NCI-H748 (cell line): ENCODE data around the gene KLK5.

Experiments used
- DNase-seq: peaks from one replicate; lab custom pipeline; 2025; ENCODE audit not compliant: unreplicated experiment; lab: John Stamatoyannopoulos, UW

Gene KLK5

DNA sequence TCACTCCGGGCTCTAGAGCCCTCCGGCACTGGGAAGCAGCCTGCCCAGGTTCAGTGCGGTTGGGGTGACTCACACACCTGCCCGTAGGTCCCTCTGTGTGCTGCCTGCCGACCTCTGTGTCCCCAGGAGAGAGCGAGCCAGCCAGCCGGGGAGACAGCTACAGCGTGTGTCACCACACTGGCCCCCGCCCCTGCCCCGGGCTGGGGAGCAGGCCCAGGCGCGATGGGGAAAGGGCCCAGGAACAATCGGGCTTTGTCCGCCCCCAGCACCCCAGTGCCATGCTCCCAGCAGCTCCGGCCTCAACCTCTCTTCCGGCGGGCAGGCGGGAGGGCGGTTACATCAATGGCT is 16.5 kb upstream of the KLK5 start, which contains the start of gene KLK6:
TSS of gene KLK6 (minus strand) at position 179 of the 348 bp plus-strand sequence. CDS start 1,487 bp downstream, outside the sequence.
- no peak for DNase-seq

DNA sequence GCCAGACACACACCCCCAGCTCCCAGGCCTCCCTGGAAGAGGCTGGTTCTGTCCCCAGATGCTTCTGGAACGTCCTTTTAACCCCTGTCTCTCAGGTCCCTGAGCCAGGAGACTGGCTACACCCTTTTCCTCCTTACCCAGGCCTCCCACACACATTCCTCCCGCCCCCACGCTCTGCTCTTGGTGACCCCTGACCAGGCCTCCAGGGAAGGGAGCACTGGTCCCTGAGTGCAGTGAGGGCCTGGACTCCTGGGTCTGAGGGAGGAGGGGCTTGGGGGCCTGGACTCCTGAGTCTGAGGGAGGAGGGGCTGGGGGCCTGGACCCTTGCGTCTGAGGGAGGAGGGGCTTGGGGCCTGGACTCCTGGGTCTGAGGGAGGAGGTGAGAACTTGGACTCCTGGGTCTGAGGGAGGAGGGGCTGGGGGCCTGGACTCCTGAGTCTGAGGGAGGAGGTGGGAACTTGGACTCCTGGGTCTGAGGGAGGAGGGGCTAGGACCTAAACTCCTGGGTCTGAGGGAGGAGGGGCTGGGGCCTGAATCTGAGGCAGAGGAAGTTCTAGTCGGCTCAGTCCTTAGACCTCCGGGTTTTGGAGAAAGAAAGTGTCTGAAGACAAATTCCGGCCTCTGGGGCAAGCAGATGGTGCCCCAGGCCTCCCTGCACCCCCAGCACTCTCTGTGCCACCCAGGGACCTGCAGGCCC is 16.0 kb upstream of the KLK5 start:
- DNase-seq = no peak

DNA sequence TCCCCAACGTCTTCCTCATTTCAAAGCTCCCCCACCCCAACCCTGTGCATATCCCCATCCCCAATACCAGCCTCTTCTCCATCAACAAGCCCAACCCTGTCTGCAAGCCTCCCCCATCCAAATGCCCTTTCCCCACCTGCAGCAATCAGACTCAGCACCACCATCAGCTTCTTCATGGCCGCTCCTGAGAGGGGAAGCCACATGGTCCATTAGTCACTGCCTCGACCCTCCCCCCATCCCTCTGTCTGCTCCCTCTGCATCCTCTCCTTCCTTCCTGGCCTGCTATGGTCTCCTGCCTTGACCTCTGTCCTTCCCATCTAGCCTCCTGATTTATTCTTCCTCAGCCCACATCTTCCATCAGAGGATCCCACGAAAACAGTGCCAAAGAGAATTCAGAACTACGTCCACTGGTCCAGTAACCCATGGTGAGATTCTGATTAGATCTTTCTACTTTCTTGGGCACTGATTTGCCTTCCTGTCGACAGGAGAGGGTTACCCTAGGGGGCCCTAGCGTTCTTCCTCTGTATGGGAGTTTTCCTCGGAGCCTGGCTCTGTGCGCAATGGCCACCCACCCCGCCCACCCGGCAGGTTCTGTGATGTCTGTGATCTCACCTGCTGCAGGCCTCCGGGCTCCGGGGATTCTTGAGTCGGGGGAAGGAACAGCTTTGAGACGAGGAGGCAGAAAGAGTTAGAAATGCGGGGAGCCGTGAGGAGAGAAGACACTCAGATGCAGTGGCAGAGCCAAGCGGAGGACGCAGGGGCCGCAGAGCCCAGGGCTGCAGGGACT is 15.3 kb upstream of the KLK5 start:
- no peak for DNase-seq

DNA sequence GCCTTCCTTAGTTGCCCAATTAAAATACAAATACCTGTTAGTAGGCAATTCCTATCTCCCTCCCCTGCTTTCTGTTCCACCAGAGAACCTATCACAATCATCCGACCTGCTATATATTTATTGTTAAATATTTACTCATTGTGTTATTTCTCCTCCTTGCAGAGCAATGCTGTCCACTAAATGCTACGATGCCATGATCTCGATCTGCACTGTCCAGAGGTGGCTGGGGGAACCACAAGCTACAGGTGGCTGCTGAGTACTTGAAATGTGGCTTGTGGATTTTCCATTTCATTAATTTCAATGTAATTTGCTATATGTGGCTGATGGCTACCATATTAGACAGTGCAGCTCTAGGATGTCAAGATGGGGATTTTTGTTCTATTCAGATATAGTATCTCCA is 11.4 kb upstream of the KLK5 start:
- no peak for DNase-seq

DNA sequence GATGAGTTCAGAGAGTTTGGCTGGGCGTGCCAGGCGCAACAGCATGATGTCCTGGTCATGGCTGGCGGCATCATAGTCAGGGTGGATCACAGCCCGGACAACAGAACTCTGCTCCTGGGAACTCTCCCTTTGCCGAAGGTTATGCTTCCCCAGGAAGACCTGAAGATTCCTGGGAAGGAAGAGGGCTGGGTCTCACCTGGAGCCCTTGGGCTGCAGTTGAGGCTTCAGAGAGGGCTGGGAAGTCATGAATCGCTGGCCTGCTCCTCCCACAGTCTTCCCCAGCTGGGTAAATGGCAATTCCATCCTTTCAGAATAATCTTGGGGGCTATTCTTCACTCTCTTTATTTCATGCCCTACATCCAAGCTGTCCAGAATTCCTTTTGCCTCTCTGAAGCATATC is 10.5 kb upstream of the KLK5 start:
- no peak for DNase-seq

DNA sequence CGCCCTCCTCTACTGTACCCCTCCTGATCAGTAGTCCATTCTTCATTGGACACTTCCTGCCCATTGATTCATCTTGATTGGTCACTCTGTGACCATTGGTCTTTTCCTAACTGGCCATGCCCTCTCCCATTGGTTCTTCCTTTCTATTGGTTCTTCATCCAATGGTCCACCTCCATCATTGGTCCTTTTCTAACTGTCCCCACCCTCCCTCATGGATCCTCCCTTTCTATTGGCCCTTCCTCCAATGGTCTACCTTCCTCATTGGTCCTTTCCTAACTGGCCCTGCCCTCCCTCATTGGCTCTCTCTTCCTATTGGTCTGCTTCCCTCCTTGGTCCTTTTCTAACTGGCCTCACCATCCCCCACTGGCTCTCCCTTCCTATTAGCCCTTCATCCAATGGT is 9.4 kb upstream of the KLK5 start:
- no peak for DNase-seq

DNA sequence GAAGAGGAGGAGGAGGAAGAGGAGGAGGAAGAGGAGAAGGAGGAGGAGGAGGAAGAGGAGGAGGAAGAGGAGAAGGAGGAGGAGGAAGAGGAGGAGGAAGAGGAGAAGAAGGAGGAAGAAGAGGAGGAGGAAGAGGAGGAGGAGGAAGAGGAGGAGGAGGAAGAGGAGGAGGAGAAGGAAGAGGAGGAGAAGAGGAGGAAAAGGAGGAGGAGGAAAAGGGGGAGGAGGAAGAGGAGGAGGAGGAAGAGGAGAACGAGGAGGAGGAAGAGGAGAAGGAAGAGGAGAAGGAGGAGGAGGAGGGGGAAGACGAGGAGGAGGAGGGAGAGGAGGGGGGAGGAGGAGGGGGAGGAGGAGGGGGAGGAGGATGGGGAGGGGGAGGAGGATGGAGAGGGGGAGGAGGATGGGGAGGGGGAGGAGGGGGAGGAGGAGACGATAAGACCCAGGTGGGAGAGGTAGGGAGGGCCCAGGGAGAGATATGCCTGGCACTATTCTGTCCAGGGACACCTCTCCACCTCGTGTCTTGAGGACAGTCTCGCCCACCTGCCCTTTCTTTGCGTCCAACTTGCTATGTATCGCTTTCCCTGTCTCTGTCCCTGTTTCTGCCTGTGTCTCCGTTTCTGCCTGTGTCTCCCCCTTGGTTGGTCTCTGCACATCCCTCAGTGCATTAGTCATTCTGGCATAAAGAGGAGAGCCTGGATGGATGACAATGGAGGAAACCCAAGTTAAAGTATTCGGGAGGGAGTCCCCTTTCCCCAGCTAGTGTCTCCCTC is 7.1 kb upstream of the KLK5 start:
- DNase-seq = no peak

DNA sequence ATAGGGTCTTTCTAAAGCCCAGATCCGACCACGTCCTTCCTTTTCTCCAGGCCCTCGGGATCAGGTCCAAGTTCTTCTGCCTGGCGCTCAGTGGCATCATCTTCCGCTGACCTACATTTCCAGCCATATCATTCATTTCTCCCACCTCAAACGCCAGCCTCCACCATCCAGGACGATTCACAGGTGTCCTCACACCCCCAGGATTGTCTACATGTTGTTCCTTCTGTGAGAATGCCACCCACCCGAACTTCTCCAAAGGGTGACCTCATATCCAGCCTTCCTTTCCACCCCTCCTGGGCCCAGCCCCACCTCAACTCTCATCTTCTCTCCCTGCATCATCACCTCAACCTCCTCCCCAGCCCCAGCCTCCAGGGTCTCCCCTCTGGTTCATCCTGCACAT is 4.7 kb upstream of the KLK5 start:
- no peak for DNase-seq

DNA sequence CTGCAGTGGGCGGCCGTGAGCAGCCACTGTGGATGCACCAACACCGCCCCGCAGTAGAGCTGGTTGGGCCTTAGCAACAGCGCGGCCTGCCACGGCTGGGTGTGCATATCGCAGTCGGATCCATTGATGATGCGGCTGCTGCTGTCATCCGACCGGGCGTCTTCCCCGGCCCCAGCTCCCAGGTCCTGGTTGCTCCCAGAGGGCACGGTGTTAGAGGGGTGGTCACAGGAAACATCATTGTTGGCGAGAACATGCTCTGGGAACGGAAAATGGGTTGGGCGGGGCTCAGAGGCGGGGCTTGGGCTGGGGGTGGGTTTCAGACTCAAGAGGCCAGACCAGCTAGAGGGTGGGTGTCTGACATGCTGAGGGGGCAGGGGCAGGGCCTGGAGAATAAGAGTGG is 3.0 kb downstream of the KLK5 start:
- no peak for DNase-seq

DNA sequence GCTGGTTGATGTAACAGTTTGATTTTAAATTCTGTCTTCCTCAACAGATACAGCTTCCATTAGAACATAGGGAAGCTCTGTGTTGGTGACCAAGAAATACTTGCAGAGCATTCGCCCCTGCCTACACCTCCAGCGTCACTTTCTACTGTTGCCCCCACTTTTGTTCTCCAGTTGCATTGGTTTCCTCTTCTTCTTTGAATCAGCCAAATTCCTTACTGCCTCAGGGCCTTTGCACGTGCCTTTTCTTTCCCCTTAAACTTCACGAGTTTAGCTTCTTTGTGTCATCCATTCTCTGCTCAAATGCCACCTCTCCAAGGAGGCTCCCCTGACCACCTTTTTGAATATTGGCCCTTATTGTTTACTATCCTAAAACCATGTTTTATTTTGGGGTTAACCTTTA is 5.7 kb downstream of the KLK5 start:
- DNase-seq = no peak

DNA sequence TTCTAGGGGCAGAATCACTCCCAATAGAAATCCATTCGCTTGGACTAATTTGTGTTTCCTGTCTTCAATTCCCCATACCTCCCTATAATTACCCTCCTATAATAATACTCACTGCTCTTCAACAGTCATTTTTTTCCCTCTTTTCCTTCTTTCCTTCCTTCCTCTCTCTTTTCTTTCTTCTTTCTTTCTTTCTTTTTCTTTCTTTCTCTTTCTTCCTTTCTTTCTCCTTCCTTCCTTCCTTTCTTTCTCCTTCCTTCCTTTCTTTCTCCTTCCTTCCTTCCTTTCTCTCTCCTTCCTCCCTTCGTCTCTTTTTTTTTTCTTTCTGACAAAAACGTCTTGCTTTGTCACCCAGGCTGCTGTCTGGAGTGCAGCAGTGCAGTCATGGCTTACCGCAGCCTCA is 8.0 kb downstream of the KLK5 start:
- DNase-seq = no peak

DNA sequence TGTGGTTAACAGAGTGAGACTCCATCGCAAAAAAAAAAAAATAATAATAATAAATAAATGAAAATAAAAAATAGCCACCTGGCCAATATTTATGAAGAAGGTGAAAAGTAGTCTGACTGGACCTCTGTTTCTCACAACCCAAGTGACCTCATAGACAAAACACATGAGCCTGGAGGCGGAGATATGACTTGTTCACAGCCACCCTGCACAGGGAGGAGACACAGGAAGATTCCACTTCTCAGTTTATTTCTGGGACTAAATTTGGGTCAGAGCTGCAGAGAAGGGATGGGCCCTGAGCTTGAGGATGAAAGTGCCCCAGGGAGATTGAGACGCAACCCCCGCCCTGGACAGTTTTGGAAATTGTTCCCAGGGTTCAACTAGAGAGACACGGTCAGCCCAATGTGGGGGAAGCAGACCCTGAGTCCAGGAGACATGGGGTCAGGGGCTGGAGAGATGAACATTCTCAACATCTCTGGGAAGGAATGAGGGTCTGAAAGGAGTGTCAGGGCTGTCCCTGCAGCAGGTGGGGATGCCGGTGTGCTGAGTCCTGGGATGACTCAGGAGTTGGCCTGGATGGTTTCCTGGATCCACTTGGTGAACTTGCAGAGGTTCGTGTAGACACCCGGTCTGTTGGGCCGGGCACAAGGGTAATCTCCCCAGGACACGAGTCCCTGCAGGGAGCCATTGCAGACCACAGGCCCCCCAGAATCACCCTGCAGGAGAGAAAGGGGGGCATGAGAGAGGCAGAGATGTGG is 9.6 kb downstream of the KLK5 start:
- DNase-seq = no peak

DNA sequence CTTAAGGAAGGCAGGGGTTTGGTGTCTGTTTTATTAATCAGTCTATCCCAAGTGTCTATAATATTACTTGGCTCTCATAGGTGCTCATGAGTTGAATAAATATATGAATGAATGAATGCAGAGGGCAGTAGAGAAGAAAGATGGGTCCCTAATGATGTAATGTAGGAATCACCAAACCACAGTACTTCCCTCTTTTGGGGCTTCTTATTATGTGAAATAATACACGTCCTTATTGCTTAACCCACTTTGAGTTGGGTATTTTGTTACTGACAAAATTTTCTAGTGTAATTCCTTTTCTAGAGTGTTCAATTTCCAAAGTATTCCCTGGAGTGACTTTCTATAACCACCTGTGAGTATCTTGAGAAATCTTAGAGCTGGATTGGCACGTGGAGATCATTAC is 13.2 kb downstream of the KLK5 start:
- DNase-seq = no peak

DNA sequence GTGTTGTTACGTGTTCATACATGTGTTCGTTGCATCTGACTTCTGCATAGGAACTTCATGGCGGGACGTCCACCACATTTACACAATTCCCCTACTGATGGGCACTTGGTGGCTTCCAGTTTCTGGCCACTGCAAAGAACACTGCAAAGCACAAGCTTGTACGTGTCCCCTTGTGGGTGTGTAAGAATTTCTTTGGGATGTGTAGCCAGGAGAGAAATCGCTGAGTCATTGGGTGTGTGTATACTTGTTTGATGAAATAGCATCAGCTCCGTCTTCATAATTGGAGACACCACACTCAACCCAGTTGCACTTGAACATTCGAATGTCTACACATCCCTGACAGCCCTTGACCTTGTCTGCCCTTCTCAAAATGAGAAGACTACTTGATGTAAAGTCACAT is 19.2 kb downstream of the KLK5 start:
- DNase-seq = no peak

DNA sequence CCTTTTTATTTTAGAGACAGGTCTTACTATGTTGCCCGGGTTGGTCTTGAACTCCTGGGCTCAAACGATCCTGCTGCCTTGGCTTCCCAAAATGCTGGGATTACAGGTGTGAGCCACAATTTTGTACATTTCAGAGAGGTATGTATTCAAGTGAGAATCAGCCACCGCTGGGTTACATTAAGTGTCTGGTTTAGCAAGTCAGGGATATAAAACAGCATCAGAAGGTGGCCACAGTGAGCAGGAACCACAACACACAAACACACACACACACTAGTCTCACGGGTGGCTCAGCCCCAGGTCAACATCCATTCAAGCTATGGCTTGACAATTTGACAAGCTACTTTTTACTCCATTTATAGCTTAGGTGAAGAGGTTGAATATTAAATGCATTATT is 20.2 kb downstream of the KLK5 start:
- DNase-seq = no peak

DNA sequence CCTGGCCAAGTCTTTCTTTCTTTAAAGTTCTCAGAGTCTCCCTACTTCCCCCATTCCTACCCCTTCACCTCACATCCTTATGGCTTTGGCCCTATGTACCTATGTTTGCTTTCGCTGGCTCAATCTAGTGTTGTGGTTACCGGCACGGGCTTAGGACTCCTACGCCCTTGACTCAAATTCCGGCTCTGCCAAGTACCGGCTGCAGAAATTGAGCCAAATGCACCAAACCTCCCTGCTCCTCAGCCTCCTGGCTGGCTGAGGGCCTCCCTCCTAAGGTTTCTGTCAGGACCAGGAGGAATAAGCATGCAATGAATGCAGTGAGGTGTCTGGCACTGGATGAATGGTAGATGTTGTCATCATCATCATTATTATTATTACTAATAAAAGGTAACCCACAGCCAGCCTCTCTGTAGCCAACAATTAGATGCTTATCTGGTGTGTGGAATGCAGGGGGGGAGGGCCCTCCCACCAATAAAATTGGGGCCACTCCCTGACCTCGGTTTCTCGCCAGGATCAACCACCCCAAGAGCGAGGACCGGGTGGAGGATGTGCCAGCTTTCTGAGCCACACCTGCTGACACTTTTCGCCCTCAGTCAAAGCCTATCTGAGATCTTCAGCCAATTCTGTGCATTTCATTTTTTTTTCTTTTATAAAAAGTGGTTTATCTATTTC is 20.7 kb downstream of the KLK5 start:
- DNase-seq = no peak

DNA sequence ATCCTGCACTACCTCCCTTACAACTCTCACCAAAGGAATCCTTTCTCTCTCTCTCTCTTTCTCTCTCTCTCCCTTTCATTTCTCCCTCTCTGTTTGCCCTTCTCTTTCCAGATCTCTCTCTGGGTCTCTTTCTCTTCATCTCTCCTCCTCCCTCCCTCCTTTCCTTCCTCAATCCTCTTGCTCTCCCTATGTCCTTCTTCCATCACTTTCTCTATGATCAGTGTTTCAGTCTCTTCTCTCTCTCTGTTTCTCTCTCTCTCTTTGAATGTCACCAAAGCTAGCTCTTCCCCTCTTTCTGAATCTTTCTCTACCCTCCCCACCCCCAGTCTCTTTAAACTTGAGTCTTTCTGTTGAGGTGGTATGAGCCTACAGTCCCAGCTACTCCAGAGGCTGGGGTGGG is 21.8 kb downstream of the KLK5 start:
- no peak for DNase-seq

DNA sequence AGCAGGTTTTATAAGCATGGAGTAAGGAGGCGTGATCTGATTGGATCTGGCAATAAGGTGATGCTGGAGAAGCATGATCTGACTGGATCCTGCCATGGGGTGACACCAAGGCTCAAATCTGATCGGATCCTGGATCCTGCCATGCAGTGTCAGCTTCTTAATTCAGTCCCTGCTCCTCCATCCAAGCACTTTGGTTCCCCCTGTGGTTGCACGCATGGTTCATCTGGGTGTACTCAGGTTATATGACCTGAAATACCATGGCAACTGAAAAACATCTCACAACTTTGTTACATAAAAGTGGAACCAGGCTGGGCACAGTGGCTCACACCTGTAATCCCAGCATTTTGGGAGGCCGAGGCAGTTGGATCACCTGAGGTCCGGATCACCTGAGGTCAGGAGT is 24.0 kb downstream of the KLK5 start:
- peak; percentile 54 for DNase-seq

DNA sequence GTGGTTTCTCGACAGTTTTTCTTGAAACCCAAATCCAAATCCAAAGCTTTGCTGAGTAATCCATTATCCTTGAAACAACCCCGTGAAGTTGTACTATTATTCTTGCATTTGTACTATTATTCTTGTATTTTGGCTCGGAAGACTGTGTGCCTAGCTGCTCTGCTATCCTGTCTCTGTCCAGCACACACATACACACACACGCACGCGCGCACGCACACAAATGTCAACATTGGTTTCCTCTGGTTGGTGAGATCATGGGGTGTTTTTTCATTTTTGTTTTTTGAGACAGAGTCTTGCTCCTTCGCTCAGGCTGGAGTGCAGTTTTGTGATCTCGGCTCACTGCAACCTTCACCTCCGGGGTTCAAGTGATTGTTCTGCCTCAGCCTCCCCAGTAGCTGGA is 26.7 kb downstream of the KLK5 start:
- peak; percentile 17 for DNase-seq

DNA sequence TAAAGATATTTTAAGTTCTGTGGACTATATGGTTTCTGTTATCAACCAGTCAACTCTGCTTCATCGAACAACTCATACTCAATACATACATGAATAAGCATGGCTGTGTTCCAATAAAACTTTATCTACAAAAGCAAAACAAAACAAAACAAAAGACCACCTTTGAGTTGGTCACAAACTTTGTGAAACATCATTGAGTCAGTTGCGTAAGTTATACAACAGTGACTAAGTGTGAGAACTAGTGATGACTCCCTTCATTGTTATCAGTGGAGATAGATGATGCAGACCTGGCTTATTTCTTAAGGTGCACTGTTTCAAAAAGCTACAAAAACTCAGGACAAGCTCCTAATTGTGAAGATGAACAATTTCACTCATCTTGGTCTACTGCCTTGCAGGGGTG is 27.1 kb downstream of the KLK5 start:
- DNase-seq = no peak

DNA sequence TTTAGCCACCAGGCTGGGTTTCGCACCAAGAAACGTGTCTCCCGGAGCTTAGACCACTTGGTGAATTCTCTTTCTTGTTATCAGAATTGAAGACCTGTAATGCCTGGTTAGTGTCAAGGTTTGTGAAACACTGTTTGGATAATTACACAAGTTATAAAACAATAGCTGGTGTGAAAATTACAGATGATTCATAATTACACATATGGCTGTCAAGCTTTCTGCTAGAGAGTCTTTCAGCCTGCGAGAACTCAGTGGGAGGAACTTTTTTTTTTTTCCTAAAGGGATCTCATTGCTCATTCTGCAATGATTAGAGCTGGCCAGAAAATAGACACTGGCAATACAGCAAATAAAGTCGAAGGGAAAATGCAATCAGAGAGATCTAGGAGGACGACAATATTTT is 28.3 kb downstream of the KLK5 start:
- DNase-seq = no peak
